DND-41 (cell line): Measurements from ENCODE around the gene RAB37.
A peak's percentile ranks its signal among the peaks of the same experiment; 100 is the strongest.

Source experiments
- ATAC-seq: fragments of 200-7000 bp; cut with Tn5 transposase; 3 replicates; pipeline ENCODE4 v1.9.1; 2021; ENCODE audit warnings: low read depth; ENCODE audit not compliant: insufficient read depth
- DNase-seq: peaks from one replicate; pipeline ENCODE4 v3.0.0-alpha.2; 2020
- H2AFZ ChIP-seq: 2 replicates; pipeline ENCODE4 v1.6.0; 2012; ENCODE audit warnings: low read depth, low read length
- H3K27ac ChIP-seq: 2 replicates; pipeline ENCODE4 v1.5.1; 2012; ENCODE audit warnings: low read length, inconsistent platforms
- H3K27me3 ChIP-seq: fragments of 200-600 bp; sonication (generic); 2 replicates; pipeline ENCODE4 v1.6.0; 2012; ENCODE audit warnings: low read length, mild to moderate bottlenecking, inconsistent platforms; ENCODE audit not compliant: insufficient read depth, poor library complexity
- H3K36me3 ChIP-seq: 2 replicates; pipeline ENCODE4 v1.5.1; 2012; ENCODE audit warnings: low read length, inconsistent platforms; ENCODE audit not compliant: insufficient read depth
- H3K4me1 ChIP-seq: 2 replicates; pipeline ENCODE4 v1.5.1; 2012; ENCODE audit warnings: mild to moderate bottlenecking, low read length; ENCODE audit not compliant: insufficient read depth
- H3K4me2 ChIP-seq: 2 replicates; pipeline ENCODE4 v1.6.0; 2012; ENCODE audit warnings: mild to moderate bottlenecking, moderate library complexity, low read length, inconsistent platforms; ENCODE audit not compliant: insufficient read depth
- H3K4me3 ChIP-seq, 2 experiments: fragments of 200-600 bp in 1 of 2; shearing (Covaris generic) in 1 of 2; 2 replicates each; pipeline ENCODE4 v1.5.1; 2012 to 2016; ENCODE audit warnings: inconsistent platforms in 2 of 2, low read length in 2 of 2, mild to moderate bottlenecking in 2 of 2, low read depth in 1 of 2, moderate library complexity in 1 of 2
- H3K79me2 ChIP-seq: 2 replicates; pipeline ENCODE4 v1.6.0; 2012; ENCODE audit warnings: low read length, inconsistent platforms; ENCODE audit not compliant: insufficient read depth
- H3K9ac ChIP-seq: 2 replicates; pipeline ENCODE4 v1.6.0; 2012; ENCODE audit warnings: low read depth, mild to moderate bottlenecking, inconsistent platforms, low read length, moderate library complexity
- H3K9me3 ChIP-seq: 2 replicates; pipeline ENCODE4 v1.5.1; 2012; ENCODE audit warnings: low read length, moderate library complexity, mild to moderate bottlenecking, inconsistent platforms; ENCODE audit not compliant: insufficient read depth, severe bottlenecking
- H4K20me1 ChIP-seq: 2 replicates; pipeline ENCODE4 v1.6.0; 2012; ENCODE audit warnings: low read length; ENCODE audit not compliant: insufficient read depth
- EZH2 ChIP-seq: IDR thresholded peaks from 3 replicates; pipeline ENCODE4 v1.6.1; 2012; ENCODE audit warnings: borderline replicate concordance, low read depth, mild to moderate bottlenecking, moderate library complexity, low read length, inconsistent platforms; ENCODE audit not compliant: severe bottlenecking
- TF ChIP-seq, protein P1 (sequence below): IDR thresholded peaks from 2 replicates; pipeline ENCODE4 v1.5.1; 2012; ENCODE audit warnings: borderline replicate concordance, low read length, moderate library complexity, mild to moderate bottlenecking; ENCODE audit not compliant: poor library complexity, severe bottlenecking; ENCODE audit errors: extremely low read depth

Gene RAB37

DNA sequence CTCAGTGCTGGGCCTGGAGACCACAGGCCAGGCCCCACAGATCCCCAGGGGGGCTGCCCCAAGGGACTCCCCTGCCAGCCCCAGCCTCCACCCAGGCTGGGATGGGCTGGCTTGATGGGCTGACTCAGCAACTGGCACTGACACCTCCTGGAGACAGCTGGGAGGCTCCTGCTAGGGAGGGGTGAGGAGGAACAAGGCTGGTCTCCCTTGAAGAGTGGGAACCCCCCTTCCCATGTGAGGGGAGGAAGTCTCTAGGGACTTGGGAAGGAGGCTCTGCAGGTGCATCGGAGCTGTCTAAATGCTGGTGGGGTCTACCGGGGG is 21.8 kb downstream of the RAB37 start:
- ATAC-seq (peak; percentile 70), DNase-seq (peak; percentile 80)
- peaks cover 99% of the 10 kb centered on the region for H3K79me2 ChIP-seq
- no peaks in the 10 kb centered on the region for H3K27me3 ChIP-seq
- no peak overlapping the region for H3K4me3 ChIP-seq
- peak overlapping the region; percentile 86 for H3K27ac ChIP-seq
- H3K4me2 ChIP-seq = peak overlapping the region; percentile 32
- H3K36me3 ChIP-seq = peaks cover 66% of the 10 kb centered on the region
- peaks cover 62% of the 10 kb centered on the region for H3K4me1 ChIP-seq
- no peak overlapping the region for H2AFZ ChIP-seq
- no peaks in the 10 kb centered on the region for H3K9me3 ChIP-seq
- TF ChIP-seq, protein P1, sequence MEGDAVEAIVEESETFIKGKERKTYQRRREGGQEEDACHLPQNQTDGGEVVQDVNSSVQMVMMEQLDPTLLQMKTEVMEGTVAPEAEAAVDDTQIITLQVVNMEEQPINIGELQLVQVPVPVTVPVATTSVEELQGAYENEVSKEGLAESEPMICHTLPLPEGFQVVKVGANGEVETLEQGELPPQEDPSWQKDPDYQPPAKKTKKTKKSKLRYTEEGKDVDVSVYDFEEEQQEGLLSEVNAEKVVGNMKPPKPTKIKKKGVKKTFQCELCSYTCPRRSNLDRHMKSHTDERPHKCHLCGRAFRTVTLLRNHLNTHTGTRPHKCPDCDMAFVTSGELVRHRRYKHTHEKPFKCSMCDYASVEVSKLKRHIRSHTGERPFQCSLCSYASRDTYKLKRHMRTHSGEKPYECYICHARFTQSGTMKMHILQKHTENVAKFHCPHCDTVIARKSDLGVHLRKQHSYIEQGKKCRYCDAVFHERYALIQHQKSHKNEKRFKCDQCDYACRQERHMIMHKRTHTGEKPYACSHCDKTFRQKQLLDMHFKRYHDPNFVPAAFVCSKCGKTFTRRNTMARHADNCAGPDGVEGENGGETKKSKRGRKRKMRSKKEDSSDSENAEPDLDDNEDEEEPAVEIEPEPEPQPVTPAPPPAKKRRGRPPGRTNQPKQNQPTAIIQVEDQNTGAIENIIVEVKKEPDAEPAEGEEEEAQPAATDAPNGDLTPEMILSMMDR = peak; percentile 42
- TF ChIP-seq EZH2 = no peak
- H3K9ac ChIP-seq = peak overlapping the region; percentile 38
- peaks cover 89% of the 10 kb centered on the region for H4K20me1 ChIP-seq

DNA sequence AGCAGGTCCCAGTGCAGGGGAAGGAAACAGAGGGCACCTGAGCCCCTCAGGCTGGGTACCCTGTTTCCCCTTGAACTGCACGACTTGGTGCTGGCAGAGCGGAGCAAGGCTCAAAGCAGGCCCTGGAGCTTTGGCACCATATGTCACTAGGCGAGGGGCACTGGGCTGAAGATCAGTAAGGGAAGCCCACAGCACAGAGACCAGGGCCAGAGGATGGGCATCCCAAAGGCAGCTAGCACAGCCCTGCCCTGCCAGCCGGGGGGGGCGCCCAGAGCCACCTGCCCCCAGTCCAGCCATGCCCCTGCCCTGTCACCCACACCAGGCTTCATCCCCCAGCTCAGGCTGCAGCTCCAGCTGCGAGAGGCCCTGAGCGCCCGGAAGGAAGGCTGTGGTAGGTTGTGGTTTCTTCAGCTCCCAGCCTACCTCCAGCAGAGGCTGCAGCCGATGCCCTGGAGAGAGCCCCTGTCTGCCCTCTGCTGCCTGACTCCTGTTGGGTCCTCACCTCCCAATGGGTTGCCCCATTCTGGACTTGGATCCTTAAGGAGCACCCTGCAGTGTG is 22.3 kb downstream of the RAB37 start:
- H4K20me1 ChIP-seq = peaks cover 91% of the 10 kb centered on the region
- H3K36me3 ChIP-seq = peaks cover 71% of the 10 kb centered on the region
- peak overlapping the region; percentile 38 for H3K9ac ChIP-seq
- no peak overlapping the region; a peak in 1 of 4 replicates for H3K4me3 ChIP-seq
- peak overlapping the region; percentile 32 for H3K4me2 ChIP-seq
- ATAC-seq = peak; percentile 92
- H3K9me3 ChIP-seq = no peaks in the 10 kb centered on the region
- no peak for TF ChIP-seq EZH2
- TF ChIP-seq, protein P1 = peak; percentile 70
- peak; percentile 86 for DNase-seq
- H3K27me3 ChIP-seq = no peaks in the 10 kb centered on the region
- peaks cover 62% of the 10 kb centered on the region for H3K4me1 ChIP-seq
- H2AFZ ChIP-seq = no peak overlapping the region
- peak overlapping the region; percentile 86 for H3K27ac ChIP-seq
- H3K79me2 ChIP-seq = peaks cover 99% of the 10 kb centered on the region

DNA sequence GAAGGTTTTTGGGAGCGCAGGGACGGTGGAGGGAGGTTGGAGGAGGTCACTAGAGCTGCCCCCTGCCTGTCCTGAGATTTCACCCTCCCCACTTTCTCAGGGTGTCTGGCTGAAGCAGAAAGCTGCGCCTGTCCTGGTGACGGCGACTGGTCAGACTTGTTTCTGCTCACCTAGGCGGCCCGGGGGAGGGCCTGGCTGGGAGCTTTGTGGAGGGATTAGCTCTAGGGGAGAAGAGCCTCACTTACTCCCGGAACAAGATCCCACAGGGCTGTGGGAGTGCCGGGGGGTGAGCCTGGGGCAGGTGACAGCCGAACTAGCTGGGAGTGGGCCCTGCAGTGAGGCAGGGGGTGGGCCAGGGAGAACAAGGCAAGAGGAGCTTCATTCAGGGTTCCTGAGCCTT is 22.9 kb downstream of the RAB37 start:
- Histone ChIP-seq H3K9me3 (no peaks in the 10 kb centered on the region), H3K36me3 (peaks cover 71% of the 10 kb centered on the region), H4K20me1 (peaks cover 91% of the 10 kb centered on the region), H3K27ac (peak overlapping the region; percentile 86), H3K9ac (peak overlapping the region; percentile 38), H3K27me3 (no peaks in the 10 kb centered on the region), H3K79me2 (peaks cover 99% of the 10 kb centered on the region), H2AFZ (no peak overlapping the region), H3K4me1 (peaks cover 58% of the 10 kb centered on the region), H3K4me2 (peak overlapping the region; percentile 32), H3K4me3 (no peak overlapping the region; a peak in 1 of 4 replicates)
- ATAC-seq = no peak
- DNase-seq = no peak
- TF ChIP-seq, protein P1 = no peak
- TF ChIP-seq EZH2 = no peak
